KMS-11 (cell line): ENCODE data around the gene FARS2.

ENCODE experiments used
- H2AFZ ChIP-seq: fragments of 200-600 bp; sonication (generic); 2 replicates; pipeline ENCODE4 v1.6.1; 2016; ENCODE audit warnings: antibody characterized with exemption, mixed run types, low read depth
- H3K27ac ChIP-seq: fragments of 200-600 bp; sonication (generic); 2 replicates; pipeline ENCODE4 v1.6.1; 2016; ENCODE audit warnings: mild to moderate bottlenecking, mixed run types
- H3K27me3 ChIP-seq: fragments of 200-600 bp; sonication (generic); 2 replicates; pipeline ENCODE4 v1.6.1; 2017; ENCODE audit warnings: mild to moderate bottlenecking, low read depth, mixed run types, moderate library complexity; ENCODE audit not compliant: insufficient read depth
- H3K36me3 ChIP-seq: fragments of 200-600 bp; sonication (generic); 2 replicates; pipeline ENCODE4 v1.6.1; 2017; ENCODE audit warnings: mild to moderate bottlenecking, mixed run types; ENCODE audit not compliant: insufficient read depth
- H3K4me1 ChIP-seq: fragments of 200-600 bp; sonication (generic); 2 replicates; pipeline ENCODE4 v1.6.1; 2016; ENCODE audit warnings: mild to moderate bottlenecking, low read depth, mixed run types; ENCODE audit not compliant: poor library complexity, severe bottlenecking
- H3K4me2 ChIP-seq: fragments of 200-600 bp; sonication (generic); 2 replicates; pipeline ENCODE4 v1.7.0; 2016; ENCODE audit warnings: mild to moderate bottlenecking, mixed run types
- H3K4me3 ChIP-seq: fragments of 200-600 bp; sonication (generic); IDR thresholded peaks from 2 replicates; pipeline ENCODE4 v1.6.1; 2017; ENCODE audit warnings: low read depth, low read length, mixed read lengths; ENCODE audit not compliant: insufficient read depth
- H3K79me2 ChIP-seq: fragments of 200-600 bp; sonication (generic); 2 replicates; pipeline ENCODE4 v1.6.1; 2016; ENCODE audit warnings: low read depth, mixed run types; ENCODE audit not compliant: insufficient read depth
- H3K9ac ChIP-seq: fragments of 200-600 bp; sonication (generic); 2 replicates; pipeline ENCODE4 v1.6.1; 2016; ENCODE audit warnings: mild to moderate bottlenecking, mixed run types
- H4K20me1 ChIP-seq: fragments of 200-600 bp; sonication (generic); 2 replicates; pipeline ENCODE4 v1.6.1; 2016; ENCODE audit warnings: mild to moderate bottlenecking, mixed run types; ENCODE audit not compliant: insufficient read depth
- CTCF ChIP-seq: fragments of 200-600 bp; sonication (generic); conservative IDR thresholded peaks from 2 replicates; pipeline ENCODE4 v1.6.1; 2017; ENCODE audit warnings: low read depth, mild to moderate bottlenecking, antibody characterized with exemption, low read length, moderate library complexity, mixed read lengths

Gene FARS2

GRCh38 chr6:5749016-5749650, 487.8 kb downstream of the FARS2 start:
- H3K4me2 ChIP-seq, result no peak overlapping the region
- H3K36me3 ChIP-seq, result no peaks in the 10 kb centered on the region
- H3K4me3 ChIP-seq, result no peak overlapping the region
- no peak overlapping the region for H3K27ac ChIP-seq
- H3K9ac ChIP-seq, result no peak overlapping the region
- H2AFZ ChIP-seq, result no peak overlapping the region
- no peaks in the 10 kb centered on the region for H3K4me1 ChIP-seq
- no peaks in the 10 kb centered on the region for H3K79me2 ChIP-seq
- H3K27me3 ChIP-seq, result no peaks in the 10 kb centered on the region
- no peaks in the 10 kb centered on the region for H4K20me1 ChIP-seq
- no peak for TF ChIP-seq CTCF

GRCh38 chr6:5749651-5750215, 488.4 kb downstream of the FARS2 start:
- no peak overlapping the region for H2AFZ ChIP-seq
- H3K4me1 ChIP-seq, result no peaks in the 10 kb centered on the region
- no peaks in the 10 kb centered on the region for H3K27me3 ChIP-seq
- no peak overlapping the region for H3K4me2 ChIP-seq
- H3K4me3 ChIP-seq, result no peak overlapping the region
- no peaks in the 10 kb centered on the region for H3K79me2 ChIP-seq
- no peaks in the 10 kb centered on the region for H4K20me1 ChIP-seq
- no peak for TF ChIP-seq CTCF
- H3K27ac ChIP-seq, result no peak overlapping the region
- H3K36me3 ChIP-seq, result no peaks in the 10 kb centered on the region
- no peak overlapping the region for H3K9ac ChIP-seq

GRCh38 chr6:5751525-5752390, 490.4 kb downstream of the FARS2 start:
- Histone ChIP-seq H3K36me3 (no peaks in the 10 kb centered on the region), H3K9ac (no peak overlapping the region), H3K79me2 (no peaks in the 10 kb centered on the region), H3K27ac (no peak overlapping the region), H3K4me1 (no peaks in the 10 kb centered on the region), H4K20me1 (no peaks in the 10 kb centered on the region), H3K4me2 (no peak overlapping the region), H3K4me3 (no peak overlapping the region), H2AFZ (no peak overlapping the region), H3K27me3 (no peaks in the 10 kb centered on the region)
- no peak for TF ChIP-seq CTCF

- no peak for TF ChIP-seq CTCF
- no peaks in the 10 kb centered on the region for H3K79me2 ChIP-seq
- H3K4me1 ChIP-seq, result no peaks in the 10 kb centered on the region
- H3K4me3 ChIP-seq, result no peak overlapping the region
- no peak overlapping the region for H2AFZ ChIP-seq
- no peaks in the 10 kb centered on the region for H4K20me1 ChIP-seq
- no peaks in the 10 kb centered on the region for H3K27me3 ChIP-seq
- H3K4me2 ChIP-seq, result no peak overlapping the region
- H3K9ac ChIP-seq, result no peak overlapping the region
- no peaks in the 10 kb centered on the region for H3K36me3 ChIP-seq
- H3K27ac ChIP-seq, result no peak overlapping the region
Measured at GRCh38 chr6:5752391-5752680, 491.0 kb downstream of the FARS2 start.
